B cell (primary cell): ENCODE results near the gene UACA. TPM values are rescaled to one million over a fixed set of nuclear protein-coding genes. Genes with fewer than 3 reads are reported as not detected.

Experiments
- ATAC-seq: fragments of 200-7000 bp; cut with Tn5 transposase; one replicate; pipeline ENCODE4 v1.10.0; 2021; ENCODE audit warnings: low read depth, mild to moderate bottlenecking, moderate number of reproducible peaks, moderate library complexity
- CTCF ChIA-PET: fragments of 350-600 bp; sonication (Branson Sonifier 250); formaldehyde crosslinking; loops from one replicate; lab custom pipeline; 2021; ENCODE audit warnings: antibody characterized with exemption, inconsistent platforms; lab: Charles Lee
- POLR2A ChIA-PET: fragments of 350-600 bp; sonication (Branson Sonifier 250); formaldehyde crosslinking; loops from one replicate; lab custom pipeline; 2021; ENCODE audit warnings: antibody characterized with exemption; lab: Charles Lee
- DNase-seq: peaks from one replicate; pipeline ENCODE4 v3.0.0; 2013
- H2AFZ ChIP-seq: 2 replicates; pipeline ENCODE4 v1.6.1; 2012; ENCODE audit warnings: mild to moderate bottlenecking, low read depth, low read length; ENCODE audit not compliant: insufficient read depth, poor library complexity, severe bottlenecking
- H3K27ac ChIP-seq, 2 donors: 1 replicate in 1 of 2; 2 replicates in 1 of 2; pipeline ENCODE4 v1.5.1; 2012 to 2013; ENCODE audit warnings: low read length in 2 of 2, mild to moderate bottlenecking in 2 of 2, moderate library complexity in 1 of 2
- H3K27me3 ChIP-seq, 4 experiments: fragments of 200-600 bp in 1 of 4; sonication (generic) in 1 of 4; replicated peaks in 1 of 4; 1 replicate in 2 of 4; 2 replicates in 2 of 4; pipeline versions ENCODE4 v1.6.1 to v1.7.0; 2013 to 2016; ENCODE audit warnings: low read length in 3 of 4, mild to moderate bottlenecking in 2 of 4, mixed read lengths in 1 of 4, moderate library complexity in 1 of 4; ENCODE audit not compliant: insufficient read depth in 4 of 4, control insufficient read depth in 3 of 4; ENCODE audit errors: control extremely low read depth in 1 of 4
- H3K36me3 ChIP-seq, 2 experiments: replicated peaks in 1 of 2; 1 replicate in 1 of 2; 2 replicates in 1 of 2; pipeline versions ENCODE4 v1.6.1 to v1.7.1; 2013; ENCODE audit warnings: low read length in 1 of 2; ENCODE audit not compliant: insufficient read depth in 2 of 2, control insufficient read depth in 1 of 2; ENCODE audit errors: control extremely low read depth in 1 of 2, extremely low read depth in 1 of 2
- H3K4me1 ChIP-seq, 2 donors: fragments of 200-600 bp in 1 of 2; sonication (generic) in 1 of 2; 1 replicate in 1 of 2; 2 replicates in 1 of 2; pipeline versions ENCODE4 v1.5.1 to v1.6.1; 2013 to 2017; ENCODE audit warnings: low read length in 2 of 2; ENCODE audit not compliant: control insufficient read depth in 2 of 2, insufficient read depth in 2 of 2
- H3K4me2 ChIP-seq: replicated peaks from 2 replicates; pipeline ENCODE3; 2012; ENCODE audit warnings: mild to moderate bottlenecking, low read depth, low read length; ENCODE audit not compliant: poor library complexity, severe bottlenecking
- H3K4me3 ChIP-seq, 5 experiments: fragments of 200-600 bp in 1 of 5; sonication (generic) in 1 of 5; 1 replicate in 3 of 5; 2 replicates in 2 of 5; pipeline versions ENCODE4 v1.5.1 to v1.7.0; 2011 to 2016; ENCODE audit warnings: low read length in 4 of 5, mild to moderate bottlenecking in 4 of 5, low read depth in 2 of 5, control low read depth in 1 of 5, moderate library complexity in 1 of 5; ENCODE audit not compliant: insufficient read depth in 1 of 5; ENCODE audit errors: control extremely low read depth in 1 of 5, extremely low read depth in 1 of 5
- H3K79me2 ChIP-seq: fragments of 200-600 bp; sonication (generic); one replicate; pipeline ENCODE4 v1.6.0; 2016; ENCODE audit warnings: low read length; ENCODE audit not compliant: control insufficient read depth, insufficient read depth
- H3K9ac ChIP-seq: fragments of 200-600 bp; sonication (generic); 2 replicates; pipeline ENCODE4 v1.6.1; 2017; ENCODE audit warnings: mild to moderate bottlenecking, low read length, moderate library complexity
- H3K9me3 ChIP-seq, 3 donors: one replicate each; pipeline versions ENCODE4 v1.6.1 to v1.7.1; 2013; ENCODE audit warnings: low read length in 2 of 3; ENCODE audit not compliant: control insufficient read depth in 2 of 3, insufficient read depth in 1 of 3; ENCODE audit errors: control extremely low read depth in 1 of 3
- H4K20me1 ChIP-seq: 2 replicates; pipeline ENCODE4 v1.6.0; 2012; ENCODE audit warnings: mild to moderate bottlenecking, low read length; ENCODE audit not compliant: insufficient read depth, control insufficient read depth, poor library complexity, severe bottlenecking
- H3K27ac Mint-ChIP-seq: one replicate; pipeline ENCODE4 v1.8.0; 2021; ENCODE audit warnings: mixed read lengths
- H3K27me3 Mint-ChIP-seq: one replicate; pipeline ENCODE4 v1.8.0; 2021; ENCODE audit warnings: mixed read lengths
- H3K4me1 Mint-ChIP-seq: one replicate; pipeline ENCODE4 v1.8.0; 2021; ENCODE audit warnings: mixed read lengths
- H3K4me3 Mint-ChIP-seq: one replicate; pipeline ENCODE4 v1.8.0; 2021; ENCODE audit warnings: mixed read lengths
- H3K9me3 Mint-ChIP-seq: one replicate; pipeline ENCODE4 v1.8.0; 2022; ENCODE audit warnings: mixed read lengths; ENCODE audit not compliant: insufficient read depth
- CTCF ChIP-seq: fragments of 200-600 bp; IDR thresholded peaks from one replicate; pipeline ENCODE4 v1.8.0; 2022; ENCODE audit warnings: antibody characterized with exemption, mild to moderate bottlenecking
- EZH2 ChIP-seq: IDR thresholded peaks from 2 replicates; pipeline ENCODE4 v1.6.1; 2012; ENCODE audit warnings: borderline replicate concordance, low read depth, mild to moderate bottlenecking, moderate library complexity, low read length; ENCODE audit not compliant: insufficient read depth, poor library complexity, severe bottlenecking
- WGBS: methylation state at CpG from one replicate; pipeline ENCODE4 v1.1.5; 2013; ENCODE audit warnings: missing lambda C conversion rate; ENCODE audit not compliant: insufficient coverage; 5-methylcytosine and 5-hydroxymethylcytosine counted together
- intact Hi-C: fragments of 100-400 bp; cut with micrococcal nuclease; formaldehyde crosslinking; loops from one replicate; pipeline ENCODE4 v1.10.0; 2022
- polyA plus RNA-seq: library from polyadenylated mRNA; depleted of rRNA; stranded (reverse); fragments of >200 nt; gene quantifications from 2 replicates; pipeline ENCODE4 v1.2.3, GENCODE V29; 2012
- total RNA-seq, 2 donors: library from RNA; stranded (reverse); fragments of 120-200 nt in 1 of 2; gene quantifications; 1 replicate in 1 of 2; 2 replicates in 1 of 2; pipeline versions ENCODE4 v1.2.3 to v1.2.4, GENCODE V29; 2013 to 2022

Gene UACA
- total and polyA plus RNA-seq, 2 donors (not counting 1 experiment from before 2014, with no cell fraction given): 2.7 to 3.3 TPM

DNA sequence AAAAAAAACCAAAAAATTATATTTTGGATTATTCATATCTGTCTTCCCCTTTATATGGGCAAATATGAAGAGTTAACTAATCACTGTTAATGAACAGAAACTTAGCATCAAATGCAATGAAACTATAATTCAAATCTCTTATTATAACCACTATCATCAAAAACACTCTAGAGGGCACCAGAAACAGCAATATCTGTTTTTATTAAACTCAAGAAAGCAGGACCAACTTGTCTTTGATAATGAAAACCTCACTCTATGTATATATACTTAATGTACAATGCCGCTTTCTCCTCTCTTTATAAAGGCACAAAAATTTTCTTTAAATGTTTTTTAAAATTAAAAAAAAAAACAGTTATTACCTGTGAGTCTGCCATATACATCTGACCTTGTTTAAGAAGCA, 92.7 kb downstream of the UACA start:
- Histone ChIP-seq H4K20me1 (no peaks in the 10 kb centered on the region), H3K4me3 (no peak overlapping the region), H3K27me3 (peaks cover 0 to 6% (median 4%) of the 10 kb centered on the region in 4 experiments), H3K27ac (no peak overlapping the region), H3K36me3 (no peaks in the 10 kb centered on the region), H3K79me2 (no peaks in the 10 kb centered on the region), H3K4me1 (peaks cover 9 to 10% of the 10 kb centered on the region in 2 donors), H2AFZ (no peak overlapping the region), H3K9me3 (no peaks in the 10 kb centered on the region), H3K4me2 (no peak overlapping the region), H3K9ac (no peak overlapping the region)
- intact Hi-C loops: no loop called here
- ATAC-seq: no peak
- DNase-seq: no peak
- Mint-ChIP-seq H3K9me3 (no peaks in the 10 kb centered on the region), H3K27me3 (peaks cover 11% of the 10 kb centered on the region), H3K27ac (no peak overlapping the region), H3K4me1 (peaks cover 8% of the 10 kb centered on the region), H3K4me3 (no peak overlapping the region)
- CTCF ChIA-PET: no interaction called here
- WGBS: no CpG with 5 or more reads among the region's 1 CpG
- POLR2A ChIA-PET: no interaction called here
- TF ChIP-seq CTCF (no peak), EZH2 (no peak)

GRCh38 chr15:70669966-70670658, 93.2 kb downstream of the UACA start:
- WGBS: 57% methylated on average over 6 of the region's 8 CpGs
- TF ChIP-seq EZH2 (no peak), CTCF (no peak)
- H3K27me3 ChIP-seq: peaks cover 0 to 6% (median 4%) of the 10 kb centered on the region in 4 experiments
- CTCF ChIA-PET: no interaction called here
- H3K9ac ChIP-seq: no peak overlapping the region
- ATAC-seq (no peak), DNase-seq (no peak)
- H3K4me2 ChIP-seq: no peak overlapping the region
- H3K9me3 ChIP-seq: no peaks in the 10 kb centered on the region
- no peak overlapping the region for H3K27ac Mint-ChIP-seq
- H3K4me1 Mint-ChIP-seq: peaks cover 8% of the 10 kb centered on the region
- POLR2A ChIA-PET: no interaction called here
- no peaks in the 10 kb centered on the region for H4K20me1 ChIP-seq
- H3K4me3 Mint-ChIP-seq: no peak overlapping the region
- no peaks in the 10 kb centered on the region for H3K36me3 ChIP-seq
- H3K27ac ChIP-seq: no peak overlapping the region
- no peaks in the 10 kb centered on the region for H3K79me2 ChIP-seq
- H3K9me3 Mint-ChIP-seq: no peaks in the 10 kb centered on the region
- no peak overlapping the region for H3K4me3 ChIP-seq
- intact Hi-C loops: no loop called here
- H3K27me3 Mint-ChIP-seq: peaks cover 12% of the 10 kb centered on the region
- H2AFZ ChIP-seq: no peak overlapping the region
- H3K4me1 ChIP-seq: peaks cover 9 to 10% of the 10 kb centered on the region in 2 donors
